ENCODE data around the gene BRD3OS.

BRD3OS gene

GRCh38 chr9:133981589-133981957, 43.7 kb upstream of the BRD3OS start:
- ChIA-PET POLR2A (no interaction called here), CTCF (no interaction called here)
- no peak for DNase-seq (ENCODE audit: extremely low spot score)

GRCh38 chr9:133981958-133982681, 43.2 kb upstream of the BRD3OS start:
- POLR2A ChIA-PET, result no interaction called here
- CTCF ChIA-PET, result no interaction called here
- no peak for DNase-seq (ENCODE audit: extremely low spot score)
- no peak for TF ChIP-seq PKNOX1 (IDR thresholded peaks at IDR 0.05)
- no peak for TF ChIP-seq HDGF (IDR thresholded peaks at IDR 0.05; ENCODE audit: borderline replicate concordance)

More at GRCh38 chr9:133981589-133981957, 43.7 kb upstream of the BRD3OS start:
- TF ChIP-seq TARDBP (IDR thresholded peaks at IDR 0.05) (no peak), HDGF (IDR thresholded peaks at IDR 0.05; ENCODE audit: borderline replicate concordance) (no peak), ARNT (IDR thresholded peaks at IDR 0.05) (no peak), ELF4 (IDR thresholded peaks at IDR 0.05) (no peak), FOXM1 (IDR thresholded peaks at IDR 0.05; ENCODE audit: borderline replicate concordance) (no peak), L3MBTL2 (conservative IDR thresholded peaks at IDR 0.05) (no peak), FOXA1 (IDR thresholded peaks at IDR 0.05) (no peak), SUZ12 (IDR thresholded peaks at IDR 0.05) (no peak), CTBP1 (IDR thresholded peaks at IDR 0.05; ENCODE audit: borderline replicate concordance) (no peak), ZNF384 (IDR thresholded peaks at IDR 0.05) (no peak), SP1 (IDR thresholded peaks at IDR 0.05) (no peak), FOXK2 (IDR thresholded peaks at IDR 0.05) (no peak), NFRKB (IDR thresholded peaks at IDR 0.05) (no peak)

- POLR2A ChIA-PET, result no interaction called here
- no peak for DNase-seq (ENCODE audit: extremely low spot score)
- CTCF ChIA-PET, result no interaction called here
- TF ChIP-seq SP1 (IDR thresholded peaks at IDR 0.05) (no peak), FOXA1 (IDR thresholded peaks at IDR 0.05) (no peak), ELF4 (IDR thresholded peaks at IDR 0.05) (no peak), ARNT (IDR thresholded peaks at IDR 0.05) (no peak), SUZ12 (IDR thresholded peaks at IDR 0.05) (no peak), HDGF (IDR thresholded peaks at IDR 0.05; ENCODE audit: borderline replicate concordance) (no peak), BHLHE40 (IDR thresholded peaks at IDR 0.05; ENCODE audit: borderline replicate concordance) (no peak), NFRKB (IDR thresholded peaks at IDR 0.05) (no peak), ZNF384 (IDR thresholded peaks at IDR 0.05) (no peak), TARDBP (IDR thresholded peaks at IDR 0.05) (no peak), L3MBTL2 (conservative IDR thresholded peaks at IDR 0.05) (no peak), CTBP1 (IDR thresholded peaks at IDR 0.05; ENCODE audit: borderline replicate concordance) (no peak), FOXM1 (IDR thresholded peaks at IDR 0.05; ENCODE audit: borderline replicate concordance) (no peak), LEF1 (IDR thresholded peaks at IDR 0.05; ENCODE audit: borderline replicate concordance) (no peak)
Measured at GRCh38 chr9:133982971-133983720, 42.1 kb upstream of the BRD3OS start.

- no peak for DNase-seq (ENCODE audit: extremely low spot score)
- ChIA-PET POLR2A (no interaction called here), CTCF (no interaction called here)
- TF ChIP-seq ELF4 (IDR thresholded peaks at IDR 0.05) (no peak), SUZ12 (IDR thresholded peaks at IDR 0.05) (no peak), L3MBTL2 (conservative IDR thresholded peaks at IDR 0.05) (no peak), FOXM1 (IDR thresholded peaks at IDR 0.05; ENCODE audit: borderline replicate concordance) (no peak), SP1 (IDR thresholded peaks at IDR 0.05) (no peak), CTBP1 (IDR thresholded peaks at IDR 0.05; ENCODE audit: borderline replicate concordance) (no peak), HDGF (IDR thresholded peaks at IDR 0.05; ENCODE audit: borderline replicate concordance) (no peak), BHLHE40 (IDR thresholded peaks at IDR 0.05; ENCODE audit: borderline replicate concordance) (no peak), FOXK2 (IDR thresholded peaks at IDR 0.05) (no peak), PKNOX1 (IDR thresholded peaks at IDR 0.05) (no peak), FOXA1 (IDR thresholded peaks at IDR 0.05) (no peak)
Measured at GRCh38 chr9:133986061-133986460, 39.2 kb upstream of the BRD3OS start.

- POLR2A ChIA-PET, result no interaction called here
- TF ChIP-seq PKNOX1 (IDR thresholded peaks at IDR 0.05) (no peak), ELF4 (IDR thresholded peaks at IDR 0.05) (no peak), L3MBTL2 (conservative IDR thresholded peaks at IDR 0.05) (no peak), SUZ12 (IDR thresholded peaks at IDR 0.05) (no peak), ARNT (IDR thresholded peaks at IDR 0.05) (no peak), HDGF (IDR thresholded peaks at IDR 0.05; ENCODE audit: borderline replicate concordance) (no peak), FOXM1 (IDR thresholded peaks at IDR 0.05; ENCODE audit: borderline replicate concordance) (no peak), TARDBP (IDR thresholded peaks at IDR 0.05) (no peak), FOXA1 (IDR thresholded peaks at IDR 0.05) (no peak), NFRKB (IDR thresholded peaks at IDR 0.05) (no peak), ZNF384 (IDR thresholded peaks at IDR 0.05) (no peak)
- no peak for DNase-seq (ENCODE audit: extremely low spot score)
- CTCF ChIA-PET, result no interaction called here
Measured at GRCh38 chr9:133986774-133987445, 38.4 kb upstream of the BRD3OS start.

GRCh38 chr9:133987446-133987788, 37.9 kb upstream of the BRD3OS start:
- ChIA-PET POLR2A (no interaction called here), CTCF (no interaction called here)
- DNase-seq (ENCODE audit: extremely low spot score), result no peak
- TF ChIP-seq TARDBP (IDR thresholded peaks at IDR 0.05) (no peak), ARNT (IDR thresholded peaks at IDR 0.05) (no peak), FOXA1 (IDR thresholded peaks at IDR 0.05) (no peak)
